HS-5 (cell line): ENCODE measurements around the gene GTF3C1.
A peak's percentile ranks its signal among the peaks of the same experiment; 100 is the strongest.

Experiments used
- DNase-seq: peaks from one replicate; pipeline ENCODE4 v3.0.0-alpha.2; 2012; ENCODE audit warnings: low read depth

GTF3C1 gene

GRCh38 chr16:27485811-27486210 is 63.9 kb downstream of the GTF3C1 start:
- no peak for DNase-seq

- no peak for DNase-seq
These were observed 64.6 kb downstream of the GTF3C1 start for GRCh38 chr16:27485126-27485525.

- no peak for DNase-seq
These were observed 66.1 kb downstream of the GTF3C1 start for GRCh38 chr16:27483624-27484023.

GRCh38 chr16:27483088-27483437 is 66.7 kb downstream of the GTF3C1 start:
- DNase-seq, result no peak

GRCh38 chr16:27482397-27483087 is 67.2 kb downstream of the GTF3C1 start:
- DNase-seq, result no peak

- DNase-seq, result no peak
These were observed 68.3 kb downstream of the GTF3C1 start for GRCh38 chr16:27481282-27481934.

- DNase-seq, result no peak
These were observed 69.0 kb downstream of the GTF3C1 start for GRCh38 chr16:27480761-27481160.

GRCh38 chr16:27476240-27476639 is 73.5 kb downstream of the GTF3C1 start:
- DNase-seq, result no peak

GRCh38 chr16:27475561-27475960 is 74.2 kb downstream of the GTF3C1 start:
- peak; percentile 74 for DNase-seq

GRCh38 chr16:27474921-27475320 is 74.8 kb downstream of the GTF3C1 start:
- DNase-seq, result no peak

- DNase-seq, result no peak
These were observed 75.7 kb downstream of the GTF3C1 start for GRCh38 chr16:27474041-27474440.

- no peak for DNase-seq
These were observed 76.4 kb downstream of the GTF3C1 start for GRCh38 chr16:27473101-27473900.

GRCh38 chr16:27472091-27473020 is 77.4 kb downstream of the GTF3C1 start:
- no peak for DNase-seq

- DNase-seq, result no peak
These were observed 78.1 kb downstream of the GTF3C1 start for GRCh38 chr16:27471661-27472060.

- no peak for DNase-seq
These were observed 78.9 kb downstream of the GTF3C1 start for GRCh38 chr16:27470567-27471431.

- no peak for DNase-seq
These were observed 80.7 kb downstream of the GTF3C1 start for GRCh38 chr16:27468941-27469531.

- DNase-seq, result no peak
These were observed 84.2 kb downstream of the GTF3C1 start for GRCh38 chr16:27465483-27465879.

- DNase-seq, result no peak
These were observed 84.9 kb downstream of the GTF3C1 start for GRCh38 chr16:27464626-27465482.

- no peak for DNase-seq
These were observed 85.7 kb downstream of the GTF3C1 start for GRCh38 chr16:27463741-27464591.
